Activated naive CD4-positive, alpha-beta T cell treated with anti-CD3 and anti-CD28 coated beads for 36 hours (primary cell): Measurements from ENCODE around the gene PLD5. TPM values are rescaled to one million over a fixed set of nuclear protein-coding genes. Genes with fewer than 3 reads are reported as not detected.

ENCODE experiments used
- CTCF ChIA-PET: fragments of 350-600 bp; sonication (Branson Sonifier 250); formaldehyde crosslinking; loops from one replicate; lab custom pipeline; 2021; ENCODE audit warnings: antibody characterized with exemption; lab: Charles Lee
- DNase-seq: peaks from one replicate; pipeline ENCODE4 v3.0.0-alpha.2; 2020
- H3K27ac Mint-ChIP-seq: one replicate; pipeline ENCODE4 v1.8.0; 2021; ENCODE audit warnings: mild to moderate bottlenecking, mixed read lengths
- H3K27me3 Mint-ChIP-seq: one replicate; pipeline ENCODE4 v1.8.0; 2021; ENCODE audit warnings: low read depth, mixed read lengths
- H3K36me3 Mint-ChIP-seq: one replicate; pipeline ENCODE4 v1.8.0; 2021; ENCODE audit warnings: low read depth, mixed read lengths
- H3K4me1 Mint-ChIP-seq: one replicate; pipeline ENCODE4 v1.8.0; 2021; ENCODE audit warnings: low read depth, mixed read lengths
- H3K4me3 Mint-ChIP-seq: one replicate; pipeline ENCODE4 v1.8.0; 2021; ENCODE audit warnings: mild to moderate bottlenecking, moderate library complexity, mixed read lengths
- H3K9me3 Mint-ChIP-seq: one replicate; pipeline ENCODE4 v1.8.0; 2021; ENCODE audit warnings: mixed read lengths
- intact Hi-C: fragments of 100-400 bp; cut with micrococcal nuclease; formaldehyde crosslinking; loops from one replicate; pipeline ENCODE4 v1.15.1; 2023
- total RNA-seq, 2 experiments: library from RNA; stranded (reverse); gene quantifications; one replicate each; pipeline ENCODE4 v1.2.3, GENCODE V29; 2021

PLD5 gene
- total RNA-seq, 2 experiments from 2014 or later: not detected

DNA sequence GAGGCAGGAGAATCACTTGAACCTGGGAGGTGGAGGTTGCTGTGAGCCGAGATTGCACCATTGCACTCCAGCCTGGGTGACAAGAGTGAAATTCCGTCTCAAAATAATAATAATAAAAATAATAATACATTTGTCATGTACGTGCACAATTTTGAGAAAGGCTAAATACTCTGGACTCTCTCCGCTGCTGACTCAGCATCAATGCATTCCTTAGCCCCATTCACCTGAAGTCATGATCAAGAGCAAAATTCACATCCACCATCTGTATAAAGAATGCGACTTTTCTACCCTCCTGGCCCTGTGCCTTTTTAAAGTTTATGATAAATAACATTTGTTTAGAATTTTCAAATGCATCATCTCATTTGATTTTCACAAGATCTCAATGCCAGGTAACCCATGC, 490.1 kb downstream of the PLD5 start:
- intact Hi-C loops: no loop called here

DNA sequence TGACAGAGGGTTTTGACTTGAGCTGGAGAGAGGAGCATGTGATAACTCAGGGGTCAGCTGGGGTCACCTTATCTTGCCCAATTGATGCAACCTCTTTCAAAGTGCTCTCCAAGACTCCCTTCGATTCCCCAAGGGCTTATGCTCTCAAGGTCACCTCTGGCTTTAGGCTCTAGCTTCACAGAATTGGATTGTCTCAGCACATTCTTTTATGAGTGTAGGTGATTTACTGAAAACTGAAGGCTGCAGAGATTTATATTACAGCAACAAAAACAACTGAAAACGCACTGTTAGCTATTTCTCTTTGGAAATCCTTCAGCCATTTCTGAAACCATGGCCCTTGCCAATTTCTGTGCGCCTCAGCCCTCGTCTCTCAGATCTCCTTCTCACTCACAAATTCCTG, 491.1 kb downstream of the PLD5 start:
- H3K27me3 Mint-ChIP-seq: peaks cover 7% of the 10 kb centered on the region
- intact Hi-C loops: no loop called here
- H3K36me3 Mint-ChIP-seq: no peaks in the 10 kb centered on the region
- H3K9me3 Mint-ChIP-seq: no peaks in the 10 kb centered on the region
- no peaks in the 10 kb centered on the region for H3K4me1 Mint-ChIP-seq
- CTCF ChIA-PET: no interaction called here
- no peak overlapping the region for H3K4me3 Mint-ChIP-seq
- H3K27ac Mint-ChIP-seq: no peak overlapping the region
- DNase-seq: no peak

More for the DNA sequence above, 490.1 kb downstream of the PLD5 start:
- no peak overlapping the region for H3K27ac Mint-ChIP-seq
- no peak for DNase-seq
- no peaks in the 10 kb centered on the region for H3K36me3 Mint-ChIP-seq
- no peak overlapping the region for H3K4me3 Mint-ChIP-seq
- H3K4me1 Mint-ChIP-seq: no peaks in the 10 kb centered on the region
- H3K9me3 Mint-ChIP-seq: no peaks in the 10 kb centered on the region
- CTCF ChIA-PET: no interaction called here
- H3K27me3 Mint-ChIP-seq: peaks cover 7% of the 10 kb centered on the region
